HG03095 (cell line): Measurements from ENCODE around the gene OR4M1.
"Not testable (repeated sequence)": the region's sequence is repeated elsewhere in the genome, so short reads cannot be mapped to it uniquely, and the experiment has no call there.

ENCODE experiments used
- ATAC-seq: cut with Tn5 transposase; IDR thresholded peaks from one replicate; pipeline ENCODE4 v1.9.1; 2021; ENCODE audit warnings: moderate library complexity; ENCODE audit not compliant: unreplicated experiment

The OR4M1 gene

GRCh38 chr14:19821016-19821415 is 47.7 kb downstream of the OR4M1 start:
- ATAC-seq = not testable (repeated sequence)

GRCh38 chr14:19823178-19823577 is 49.9 kb downstream of the OR4M1 start:
- no peak for ATAC-seq

GRCh38 chr14:19823765-19824164 is 50.5 kb downstream of the OR4M1 start:
- ATAC-seq = no peak

GRCh38 chr14:19827626-19828244 is 54.4 kb downstream of the OR4M1 start:
- not testable (repeated sequence) for ATAC-seq

- no peak for ATAC-seq
Measured at GRCh38 chr14:19828314-19828713, 55.0 kb downstream of the OR4M1 start.
